MCF 10A (cell line): ENCODE data around the gene SLC47A1. TPM values are rescaled to one million over a fixed set of nuclear protein-coding genes. Genes with fewer than 3 reads are reported as not detected.
A peak's percentile ranks its signal among the peaks of the same experiment; 100 is the strongest.

ENCODE experiments used
- Bru-seq: library from RNA; stranded (reverse); fragments of 400-500 nt; gene quantifications from one replicate; lab custom pipeline; 2021; lab: Mats Ljungman, UMichigan
- BruChase-seq, 2 experiments: library from RNA; stranded (reverse); fragments of 400-500 nt; gene quantifications; one replicate each; lab custom pipeline; 2021; lab: Mats Ljungman, UMichigan
- BruUV-seq: library from RNA; stranded (reverse); fragments of 400-500 nt; replicated peaks from 2 replicates; lab custom pipeline; 2021; lab: Mats Ljungman, UMichigan
- CTCF ChIA-PET: fragments of 300-600 bp; sonication (Branson Sonifier 250); formaldehyde crosslinking; extraction: SDS; loops from one replicate; lab custom pipeline; 2021; ENCODE audit warnings: antibody characterized with exemption, inconsistent platforms; lab: Yijun Ruan, JAX
- POLR2A ChIA-PET: fragments of 300-600, 350-650 bp; sonication (Branson Sonifier 250); formaldehyde crosslinking; extraction: SDS; loops from one replicate; lab custom pipeline; 2020; ENCODE audit warnings: antibody characterized with exemption, inconsistent platforms; lab: Yijun Ruan, JAX
- DNase-seq: peaks from one replicate; pipeline ENCODE4 v3.0.0-alpha.2; 2018; ENCODE audit not compliant: unreplicated experiment
- H3K27ac Mint-ChIP-seq: one replicate; pipeline ENCODE4 v1.8.0; 2022; ENCODE audit warnings: mild to moderate bottlenecking, low read depth, mixed read lengths; ENCODE audit not compliant: unreplicated experiment
- H3K27me3 Mint-ChIP-seq: one replicate; pipeline ENCODE4 v1.8.0; 2022; ENCODE audit warnings: mixed read lengths; ENCODE audit not compliant: insufficient read depth, unreplicated experiment
- H3K36me3 Mint-ChIP-seq: one replicate; pipeline ENCODE4 v1.8.0; 2022; ENCODE audit warnings: mild to moderate bottlenecking, moderate library complexity, mixed read lengths; ENCODE audit not compliant: insufficient read depth, unreplicated experiment
- H3K4me1 Mint-ChIP-seq: one replicate; pipeline ENCODE4 v1.8.0; 2022; ENCODE audit warnings: mixed read lengths; ENCODE audit not compliant: insufficient read depth, unreplicated experiment
- H3K4me3 Mint-ChIP-seq: one replicate; pipeline ENCODE4 v1.8.0; 2022; ENCODE audit warnings: mild to moderate bottlenecking, moderate library complexity, mixed read lengths; ENCODE audit not compliant: unreplicated experiment
- H3K9me3 Mint-ChIP-seq: one replicate; pipeline ENCODE4 v1.8.0; 2022; ENCODE audit warnings: mixed read lengths; ENCODE audit not compliant: unreplicated experiment
- intact Hi-C: fragments of 100-400 bp; cut with micrococcal nuclease; formaldehyde crosslinking; loops from 2 replicates; pipeline ENCODE4 v1.14.1; 2022
- long read RNA-seq: library from polyadenylated mRNA; stranded (forward); transcript quantifications from one replicate; pipeline ENCODE4 v2.0.0, GENCODE V29; 2022
- total RNA-seq: library from RNA; stranded (reverse); gene quantifications from 2 replicates; pipeline ENCODE4 v1.2.3, GENCODE V29; 2022
- TF ChIP-seq, protein P1 (sequence below): fragments of 200-600 bp; IDR thresholded peaks from one replicate; pipeline ENCODE4 v1.8.0; 2022; ENCODE audit warnings: antibody characterized with exemption, mild to moderate bottlenecking; ENCODE audit not compliant: unreplicated experiment

SLC47A1 gene, protein sequence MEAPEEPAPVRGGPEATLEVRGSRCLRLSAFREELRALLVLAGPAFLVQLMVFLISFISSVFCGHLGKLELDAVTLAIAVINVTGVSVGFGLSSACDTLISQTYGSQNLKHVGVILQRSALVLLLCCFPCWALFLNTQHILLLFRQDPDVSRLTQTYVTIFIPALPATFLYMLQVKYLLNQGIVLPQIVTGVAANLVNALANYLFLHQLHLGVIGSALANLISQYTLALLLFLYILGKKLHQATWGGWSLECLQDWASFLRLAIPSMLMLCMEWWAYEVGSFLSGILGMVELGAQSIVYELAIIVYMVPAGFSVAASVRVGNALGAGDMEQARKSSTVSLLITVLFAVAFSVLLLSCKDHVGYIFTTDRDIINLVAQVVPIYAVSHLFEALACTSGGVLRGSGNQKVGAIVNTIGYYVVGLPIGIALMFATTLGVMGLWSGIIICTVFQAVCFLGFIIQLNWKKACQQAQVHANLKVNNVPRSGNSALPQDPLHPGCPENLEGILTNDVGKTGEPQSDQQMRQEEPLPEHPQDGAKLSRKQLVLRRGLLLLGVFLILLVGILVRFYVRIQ
- 1.1 TPM in 1 of 2 replicates, not detected in the other for total RNA-seq
- Bru-seq, nascent RNA = percentile 9 among the genes with signal in this experiment
- BruChase-seq, experiment 1, labeled RNA remaining after a 6-hour chase = percentile 11 among the genes with signal in this experiment
- percentile 11 among the genes with signal in this experiment for BruChase-seq, experiment 2, labeled RNA remaining after a 2-hour chase
- long read RNA-seq = 0 reads

DNA sequence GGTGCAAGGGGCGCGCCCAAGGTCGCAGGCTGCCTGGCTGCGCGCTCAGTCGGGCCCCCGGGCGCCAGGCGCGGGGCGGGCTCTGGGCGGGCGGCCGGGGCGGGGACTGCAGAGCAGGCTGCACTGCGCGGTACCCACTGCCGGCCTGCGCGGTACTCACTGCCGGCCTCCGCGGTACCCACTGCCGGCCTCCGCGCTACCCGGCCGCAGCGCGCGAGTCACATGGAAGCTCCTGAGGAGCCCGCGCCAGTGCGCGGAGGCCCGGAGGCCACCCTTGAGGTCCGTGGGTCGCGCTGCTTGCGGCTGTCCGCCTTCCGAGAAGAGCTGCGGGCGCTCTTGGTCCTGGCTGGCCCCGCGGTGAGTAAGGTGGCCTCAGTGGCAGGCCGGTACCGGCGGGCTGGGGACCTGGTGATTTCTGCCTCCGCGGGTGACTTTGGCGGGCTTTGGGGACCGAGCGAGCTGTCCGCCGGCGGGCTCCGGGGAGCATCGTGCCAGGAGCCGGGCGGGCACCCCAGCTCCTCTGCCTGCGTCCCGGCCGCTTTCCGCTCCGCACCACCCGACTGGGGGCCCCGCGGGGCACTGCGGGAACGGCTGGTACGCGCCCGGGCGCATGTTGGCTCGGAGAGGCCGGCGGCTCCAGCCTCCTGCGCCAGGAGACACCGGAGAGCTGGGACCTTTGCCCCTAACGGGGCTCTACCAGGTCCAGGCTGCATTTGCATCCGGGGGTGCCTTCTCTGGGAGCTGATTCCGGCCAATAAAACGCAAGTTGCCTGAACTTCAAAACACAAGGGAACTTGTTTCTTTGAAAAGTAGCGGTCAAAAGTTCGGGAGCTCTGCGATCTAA, at the start of gene SLC47A1:
Gene SLC47A1 (plus strand): TSS at position 137 of the 844 bp plus-strand sequence. CDS start 86 bp downstream, at position 223.
- intact Hi-C loops = no loop called here
- Mint-ChIP-seq H3K27ac (no peak within 1 kb of the TSS), H3K9me3 (no peaks in the 10 kb centered on the region), H3K4me3 (no peak within 1 kb of the TSS), H3K27me3 (peaks cover 25% of the 10 kb centered on the region), H3K4me1 (no peaks in the 10 kb centered on the region), H3K36me3 (no peaks in the 10 kb centered on the region)
- TF ChIP-seq, protein P1, sequence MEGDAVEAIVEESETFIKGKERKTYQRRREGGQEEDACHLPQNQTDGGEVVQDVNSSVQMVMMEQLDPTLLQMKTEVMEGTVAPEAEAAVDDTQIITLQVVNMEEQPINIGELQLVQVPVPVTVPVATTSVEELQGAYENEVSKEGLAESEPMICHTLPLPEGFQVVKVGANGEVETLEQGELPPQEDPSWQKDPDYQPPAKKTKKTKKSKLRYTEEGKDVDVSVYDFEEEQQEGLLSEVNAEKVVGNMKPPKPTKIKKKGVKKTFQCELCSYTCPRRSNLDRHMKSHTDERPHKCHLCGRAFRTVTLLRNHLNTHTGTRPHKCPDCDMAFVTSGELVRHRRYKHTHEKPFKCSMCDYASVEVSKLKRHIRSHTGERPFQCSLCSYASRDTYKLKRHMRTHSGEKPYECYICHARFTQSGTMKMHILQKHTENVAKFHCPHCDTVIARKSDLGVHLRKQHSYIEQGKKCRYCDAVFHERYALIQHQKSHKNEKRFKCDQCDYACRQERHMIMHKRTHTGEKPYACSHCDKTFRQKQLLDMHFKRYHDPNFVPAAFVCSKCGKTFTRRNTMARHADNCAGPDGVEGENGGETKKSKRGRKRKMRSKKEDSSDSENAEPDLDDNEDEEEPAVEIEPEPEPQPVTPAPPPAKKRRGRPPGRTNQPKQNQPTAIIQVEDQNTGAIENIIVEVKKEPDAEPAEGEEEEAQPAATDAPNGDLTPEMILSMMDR = no peak
- CTCF ChIA-PET = interaction anchor here (0.6 to 0.9 kb wide), 4 partner anchors 18 to 220 kb away, joined by 3 to 4 read pairs (median 4); no protein-coding TSS in a partner anchor
- no peak for DNase-seq
- POLR2A ChIA-PET = interaction anchor here (0.5 to 0.7 kb wide), 2 partner anchors 140 to 214 kb away, joined by 3 read pairs; no protein-coding TSS in a partner anchor
- no TSS peak for BruUV-seq

DNA sequence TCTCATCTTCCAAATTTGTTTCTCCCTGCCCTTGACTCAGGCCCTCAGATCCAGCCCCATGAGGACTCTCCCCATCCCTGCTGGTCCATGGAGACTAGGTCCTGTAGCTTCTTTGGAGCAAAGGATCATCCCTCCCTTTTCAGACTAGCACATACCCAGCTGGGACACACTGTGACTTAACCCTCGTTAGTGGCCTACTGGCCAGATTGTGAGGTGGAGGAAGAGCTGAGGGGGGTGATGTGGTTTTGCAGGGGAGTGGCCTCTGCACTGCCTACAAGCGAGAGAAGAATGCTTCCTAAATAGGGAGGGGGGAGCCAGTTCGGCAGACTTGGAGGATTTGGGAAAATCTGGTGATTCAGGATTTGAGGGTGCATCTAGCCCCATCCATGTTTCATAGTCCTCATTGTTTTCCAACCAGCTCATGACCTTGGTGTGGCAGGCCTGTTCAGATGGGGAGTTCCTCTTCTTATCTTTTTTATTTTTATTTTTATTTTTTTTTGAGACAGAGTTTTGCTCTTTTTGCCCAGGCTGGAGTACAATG, 47.8 kb upstream of the SLC47A1 start:
- CTCF ChIA-PET = no interaction called here
- TF ChIP-seq, protein P1 = no peak
- H3K4me1 Mint-ChIP-seq = peaks cover 7% of the 10 kb centered on the region
- POLR2A ChIA-PET = no interaction called here
- no peak overlapping the region for H3K27ac Mint-ChIP-seq
- no peaks in the 10 kb centered on the region for H3K9me3 Mint-ChIP-seq
- intact Hi-C loops = no loop called here
- no peak overlapping the region for H3K4me3 Mint-ChIP-seq
- no TSS peak for BruUV-seq
- no peaks in the 10 kb centered on the region for H3K36me3 Mint-ChIP-seq
- no peak for DNase-seq
- H3K27me3 Mint-ChIP-seq = no peaks in the 10 kb centered on the region

DNA sequence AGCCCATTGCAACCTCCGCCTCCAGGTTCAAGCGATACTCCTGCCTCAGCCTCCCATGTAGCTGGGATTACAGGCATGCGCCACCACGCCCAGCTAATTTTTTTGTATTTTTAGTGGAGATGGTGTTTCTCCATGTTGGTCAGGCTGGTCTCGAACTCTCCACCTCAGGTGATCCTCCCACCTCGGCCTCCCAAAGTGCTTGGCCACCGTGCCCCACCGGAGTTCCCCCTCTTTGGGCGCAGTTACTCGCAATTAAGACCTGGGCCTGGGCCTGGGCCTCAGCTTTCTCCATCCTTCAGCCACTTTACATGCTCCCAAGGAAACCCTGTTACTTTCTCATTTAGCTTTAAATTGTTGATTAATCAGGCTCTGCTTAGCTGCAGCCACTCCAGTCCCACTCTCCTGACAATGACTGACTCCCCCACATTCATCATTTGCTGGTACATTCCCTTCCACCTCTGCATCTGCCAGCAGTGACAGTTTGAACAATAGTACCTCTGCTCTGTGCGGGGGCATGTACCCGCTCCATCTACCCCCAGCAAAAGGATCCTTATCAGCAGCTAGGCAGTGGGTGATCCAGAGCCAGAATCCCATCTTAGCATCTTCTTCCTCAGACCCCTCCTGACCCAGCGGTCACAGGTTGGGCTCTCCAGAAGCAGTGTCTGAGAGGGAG, 47.2 kb upstream of the SLC47A1 start:
- Mint-ChIP-seq H3K4me1 (peaks cover 7% of the 10 kb centered on the region), H3K27ac (no peak overlapping the region), H3K27me3 (no peaks in the 10 kb centered on the region), H3K9me3 (no peaks in the 10 kb centered on the region), H3K36me3 (no peaks in the 10 kb centered on the region), H3K4me3 (no peak overlapping the region)
- POLR2A ChIA-PET = no interaction called here
- BruUV-seq = no TSS peak
- intact Hi-C loops = no loop called here
- DNase-seq = no peak
- CTCF ChIA-PET = interaction anchor here (0.5 kb wide), 1 partner anchor 97 kb away, joined by 3 read pairs; no protein-coding TSS in a partner anchor
- TF ChIP-seq, protein P1 = no peak
